Stimulated activated CD4-positive, alpha-beta T cell treated with anti-CD3 and anti-CD28 coated beads, Interleukin-4, amount 100 ng/mL, for 4 hours (primary cell): ENCODE data around the gene SMARCD3.

Experiments used
- DNase-seq, 2 experiments: peaks; one replicate each; pipeline ENCODE4 v3.0.0-alpha.2; 2020

Gene SMARCD3

GRCh38 chr7:151233804-151234203 lies 14.7 kb downstream of the SMARCD3 start:
- DNase-seq, result no peak

GRCh38 chr7:151232917-151233701 lies 15.4 kb downstream of the SMARCD3 start:
- DNase-seq, result peak; percentile 69 to 85

GRCh38 chr7:151232091-151232916 lies 16.2 kb downstream of the SMARCD3 start, which contains the start of gene CHPF2:
TSS of gene CHPF2 (plus strand) at chr7:151232483. CDS start at chr7:151234012, 1,529 bp downstream.
- DNase-seq, result peak; percentile 86 to 89

- DNase-seq, result no peak
These were observed 17.4 kb downstream of the SMARCD3 start for GRCh38 chr7:151231080-151231479.

GRCh38 chr7:151229249-151229648 lies 19.2 kb downstream of the SMARCD3 start:
- DNase-seq, result no peak

GRCh38 chr7:151228024-151228866 lies 20.2 kb downstream of the SMARCD3 start:
- DNase-seq, result no peak

GRCh38 chr7:151226875-151227782 lies 21.4 kb downstream of the SMARCD3 start, which contains the start of gene ABCF2:
TSS of gene ABCF2 (minus strand) at chr7:151227205. CDS start at chr7:151226458, 747 bp downstream.
- DNase-seq, result peak; percentile 96 to 98

- no peak for DNase-seq
These were observed 22.0 kb downstream of the SMARCD3 start for GRCh38 chr7:151226560-151226874.

GRCh38 chr7:151225948-151226510 lies 22.5 kb downstream of the SMARCD3 start:
- no peak for DNase-seq

GRCh38 chr7:151223728-151224127 lies 24.8 kb downstream of the SMARCD3 start:
- no peak for DNase-seq

GRCh38 chr7:151218170-151218569 lies 30.3 kb downstream of the SMARCD3 start:
- DNase-seq, result no peak

GRCh38 chr7:151215396-151215795 lies 33.1 kb downstream of the SMARCD3 start:
- DNase-seq, result no peak

GRCh38 chr7:151213826-151214225 lies 34.7 kb downstream of the SMARCD3 start:
- DNase-seq, result no peak

- no peak for DNase-seq
These were observed 35.9 kb downstream of the SMARCD3 start for GRCh38 chr7:151212626-151213025.

GRCh38 chr7:151211155-151211772 lies 37.2 kb downstream of the SMARCD3 start:
- no peak for DNase-seq

GRCh38 chr7:151210087-151210854 lies 38.2 kb downstream of the SMARCD3 start, which contains the start of gene H2BK1:
TSS of gene H2BK1 (minus strand) at chr7:151210488. CDS start at chr7:151210318, 170 bp downstream.
- no peak for DNase-seq

GRCh38 chr7:151209588-151209987 lies 38.9 kb downstream of the SMARCD3 start:
- no peak for DNase-seq

GRCh38 chr7:151208253-151208862 lies 40.1 kb downstream of the SMARCD3 start:
- no peak for DNase-seq

- DNase-seq, result no peak
These were observed 40.7 kb downstream of the SMARCD3 start for GRCh38 chr7:151207804-151208203.

- DNase-seq, result no peak
These were observed 41.2 kb downstream of the SMARCD3 start for GRCh38 chr7:151207315-151207714.
